Hepatocyte (in vitro differentiated cells): ENCODE measurements around the gene CHRNE.

Experiments
- EZH2 ChIP-seq: fragments of 200-600 bp; sonication (generic); IDR thresholded peaks from 2 replicates; pipeline ENCODE4 v1.6.1; 2016; ENCODE audit warnings: antibody characterized with exemption, mild to moderate bottlenecking, borderline replicate concordance
- EZH2phosphoT487 ChIP-seq: fragments of 200-600 bp; sonication (generic); IDR thresholded peaks from one replicate; pipeline ENCODE4 v1.6.1; 2018; ENCODE audit warnings: antibody characterized with exemption, mild to moderate bottlenecking, low read depth, moderate library complexity; ENCODE audit not compliant: unreplicated experiment, severe bottlenecking
- TF ChIP-seq, protein P1 (sequence below): fragments of 200-600 bp; sonication (generic); IDR thresholded peaks from 2 replicates; pipeline ENCODE4 v1.5.1; 2016; ENCODE audit warnings: antibody characterized with exemption, mild to moderate bottlenecking; ENCODE audit not compliant: poor library complexity

- TF ChIP-seq, protein P1, sequence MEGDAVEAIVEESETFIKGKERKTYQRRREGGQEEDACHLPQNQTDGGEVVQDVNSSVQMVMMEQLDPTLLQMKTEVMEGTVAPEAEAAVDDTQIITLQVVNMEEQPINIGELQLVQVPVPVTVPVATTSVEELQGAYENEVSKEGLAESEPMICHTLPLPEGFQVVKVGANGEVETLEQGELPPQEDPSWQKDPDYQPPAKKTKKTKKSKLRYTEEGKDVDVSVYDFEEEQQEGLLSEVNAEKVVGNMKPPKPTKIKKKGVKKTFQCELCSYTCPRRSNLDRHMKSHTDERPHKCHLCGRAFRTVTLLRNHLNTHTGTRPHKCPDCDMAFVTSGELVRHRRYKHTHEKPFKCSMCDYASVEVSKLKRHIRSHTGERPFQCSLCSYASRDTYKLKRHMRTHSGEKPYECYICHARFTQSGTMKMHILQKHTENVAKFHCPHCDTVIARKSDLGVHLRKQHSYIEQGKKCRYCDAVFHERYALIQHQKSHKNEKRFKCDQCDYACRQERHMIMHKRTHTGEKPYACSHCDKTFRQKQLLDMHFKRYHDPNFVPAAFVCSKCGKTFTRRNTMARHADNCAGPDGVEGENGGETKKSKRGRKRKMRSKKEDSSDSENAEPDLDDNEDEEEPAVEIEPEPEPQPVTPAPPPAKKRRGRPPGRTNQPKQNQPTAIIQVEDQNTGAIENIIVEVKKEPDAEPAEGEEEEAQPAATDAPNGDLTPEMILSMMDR = no peak
- TF ChIP-seq EZH2 (no peak), EZH2phosphoT487 (no peak)
Measured at GRCh38 chr17:4896332-4897197, 6.3 kb downstream of the CHRNE start.
